Activated CD4-positive, alpha-beta T cell treated with anti-CD3 and anti-CD28 coated beads, Interleukin-2, Interleukin-4, amounts not matched to agents 100 ng/mL and 50 ng/mL, durations not matched to agents 16 hours and 8 hours (primary cell): Measurements from ENCODE around the gene GRIK4.

Experiments used
- DNase-seq: peaks from one replicate; pipeline ENCODE4 v3.0.0-alpha.2; 2020; ENCODE audit warnings: low spot score

The GRIK4 gene

GRCh38 chr11:120549346-120549745, 37.8 kb downstream of the GRIK4 start:
- no peak for DNase-seq

GRCh38 chr11:120550007-120550406, 38.5 kb downstream of the GRIK4 start:
- DNase-seq, result no peak

GRCh38 chr11:120551191-120551590, 39.6 kb downstream of the GRIK4 start:
- DNase-seq, result no peak

GRCh38 chr11:120554766-120555432, 43.4 kb downstream of the GRIK4 start:
- no peak for DNase-seq

- no peak for DNase-seq
Measured at GRCh38 chr11:120555433-120555773, 43.9 kb downstream of the GRIK4 start.

- no peak for DNase-seq
Measured at GRCh38 chr11:120556797-120557196, 45.2 kb downstream of the GRIK4 start.

GRCh38 chr11:120558744-120559431, 47.3 kb downstream of the GRIK4 start:
- no peak for DNase-seq

GRCh38 chr11:120561286-120561685, 49.7 kb downstream of the GRIK4 start:
- DNase-seq, result no peak

GRCh38 chr11:120562806-120563425, 51.4 kb downstream of the GRIK4 start:
- DNase-seq, result no peak

GRCh38 chr11:120563703-120564572, 52.4 kb downstream of the GRIK4 start:
- no peak for DNase-seq

- peak; percentile 6 for DNase-seq
Measured at GRCh38 chr11:120564573-120565311, 53.2 kb downstream of the GRIK4 start.

- no peak for DNase-seq
Measured at GRCh38 chr11:120565466-120566155, 54.1 kb downstream of the GRIK4 start.

GRCh38 chr11:120566176-120566575, 54.6 kb downstream of the GRIK4 start:
- DNase-seq, result no peak

GRCh38 chr11:120568572-120569307, 57.2 kb downstream of the GRIK4 start:
- no peak for DNase-seq

GRCh38 chr11:120569861-120570260, 58.3 kb downstream of the GRIK4 start:
- no peak for DNase-seq

GRCh38 chr11:120571476-120571875, 59.9 kb downstream of the GRIK4 start:
- no peak for DNase-seq

GRCh38 chr11:120573756-120574354, 62.3 kb downstream of the GRIK4 start:
- DNase-seq, result no peak

- DNase-seq, result no peak
Measured at GRCh38 chr11:120574876-120575275, 63.3 kb downstream of the GRIK4 start.

- DNase-seq, result no peak
Measured at GRCh38 chr11:120575461-120575860, 63.9 kb downstream of the GRIK4 start.

- no peak for DNase-seq
Measured at GRCh38 chr11:120576606-120577005, 65.1 kb downstream of the GRIK4 start.
